ENCODE data around the gene EHHADH.

DNA sequence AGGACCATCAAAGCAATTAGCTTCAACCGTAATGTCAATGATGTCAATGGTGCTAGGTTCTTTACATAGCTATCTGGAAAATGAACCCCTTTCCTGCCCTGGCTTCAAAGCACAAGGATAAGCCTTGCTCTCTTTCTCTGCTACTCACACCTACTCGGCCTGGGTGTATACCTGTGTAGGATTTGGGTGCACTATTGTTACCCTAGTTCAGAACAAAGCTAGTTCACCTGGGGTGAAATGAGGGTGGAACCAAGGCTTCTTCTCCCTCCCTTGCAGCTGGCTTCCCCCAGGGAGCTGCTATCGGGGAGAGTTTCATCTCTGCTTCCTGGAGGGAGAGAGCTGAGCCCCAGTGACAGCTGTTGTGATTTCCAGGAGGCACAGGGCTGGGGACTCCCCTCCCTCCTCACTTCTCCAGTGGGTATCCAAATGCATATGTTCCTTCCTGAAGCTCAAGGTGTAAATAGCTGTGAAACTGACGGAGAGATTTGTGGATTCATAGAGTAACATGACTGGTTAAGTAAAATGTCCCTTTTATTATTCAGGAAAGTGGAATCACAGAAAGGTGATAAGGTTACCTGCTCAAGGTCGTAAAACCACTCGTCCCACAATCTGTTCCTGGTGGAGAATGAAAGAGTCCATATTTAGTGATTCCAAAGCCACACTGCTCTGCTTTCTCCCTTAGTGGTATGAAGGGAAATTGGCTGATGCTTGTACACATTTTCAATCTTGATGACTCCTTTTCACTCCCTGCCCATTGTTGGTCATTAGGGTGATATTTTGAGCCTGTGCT, 89.2 kb downstream of the EHHADH start:
- no peak for TF ChIP-seq POLR2A (IDR thresholded peaks at IDR 0.05)
- TF ChIP-seq, protein P1, sequence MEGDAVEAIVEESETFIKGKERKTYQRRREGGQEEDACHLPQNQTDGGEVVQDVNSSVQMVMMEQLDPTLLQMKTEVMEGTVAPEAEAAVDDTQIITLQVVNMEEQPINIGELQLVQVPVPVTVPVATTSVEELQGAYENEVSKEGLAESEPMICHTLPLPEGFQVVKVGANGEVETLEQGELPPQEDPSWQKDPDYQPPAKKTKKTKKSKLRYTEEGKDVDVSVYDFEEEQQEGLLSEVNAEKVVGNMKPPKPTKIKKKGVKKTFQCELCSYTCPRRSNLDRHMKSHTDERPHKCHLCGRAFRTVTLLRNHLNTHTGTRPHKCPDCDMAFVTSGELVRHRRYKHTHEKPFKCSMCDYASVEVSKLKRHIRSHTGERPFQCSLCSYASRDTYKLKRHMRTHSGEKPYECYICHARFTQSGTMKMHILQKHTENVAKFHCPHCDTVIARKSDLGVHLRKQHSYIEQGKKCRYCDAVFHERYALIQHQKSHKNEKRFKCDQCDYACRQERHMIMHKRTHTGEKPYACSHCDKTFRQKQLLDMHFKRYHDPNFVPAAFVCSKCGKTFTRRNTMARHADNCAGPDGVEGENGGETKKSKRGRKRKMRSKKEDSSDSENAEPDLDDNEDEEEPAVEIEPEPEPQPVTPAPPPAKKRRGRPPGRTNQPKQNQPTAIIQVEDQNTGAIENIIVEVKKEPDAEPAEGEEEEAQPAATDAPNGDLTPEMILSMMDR (IDR thresholded peaks at IDR 0.05): no peak
